Measurements from ENCODE around the gene PHC2.

The PHC2 gene

GRCh38 chr1:33384040-33384812 is 46.7 kb downstream of the PHC2 start:
- DNase-seq = peak; percentile 9

GRCh38 chr1:33383489-33383888 is 47.4 kb downstream of the PHC2 start:
- DNase-seq = no peak

- DNase-seq = no peak
Observed at GRCh38 chr1:33382661-33383415, 48.1 kb downstream of the PHC2 start.

- no peak for DNase-seq
Observed at GRCh38 chr1:33381977-33382376, 48.9 kb downstream of the PHC2 start.

GRCh38 chr1:33380811-33381210 is 50.1 kb downstream of the PHC2 start:
- DNase-seq = no peak

- no peak for DNase-seq
Observed at GRCh38 chr1:33379631-33380354, 51.1 kb downstream of the PHC2 start.

GRCh38 chr1:33378976-33379375 is 51.9 kb downstream of the PHC2 start:
- DNase-seq = no peak

GRCh38 chr1:33378524-33378923 is 52.4 kb downstream of the PHC2 start:
- no peak for DNase-seq

GRCh38 chr1:33377756-33378155 is 53.1 kb downstream of the PHC2 start:
- no peak for DNase-seq

GRCh38 chr1:33377013-33377412 is 53.9 kb downstream of the PHC2 start:
- peak; percentile 32 for DNase-seq

GRCh38 chr1:33375316-33375715 is 55.6 kb downstream of the PHC2 start:
- no peak for DNase-seq

- DNase-seq = no peak
Observed at GRCh38 chr1:33374336-33375105, 56.4 kb downstream of the PHC2 start.

GRCh38 chr1:33373606-33374005 is 57.3 kb downstream of the PHC2 start:
- DNase-seq = no peak

- DNase-seq = no peak
Observed at GRCh38 chr1:33372677-33373076, 58.2 kb downstream of the PHC2 start.

- no peak for DNase-seq
Observed at GRCh38 chr1:33372162-33372561, 58.7 kb downstream of the PHC2 start.

- no peak for DNase-seq
Observed at GRCh38 chr1:33371334-33371733, 59.6 kb downstream of the PHC2 start.

GRCh38 chr1:33370827-33371226 is 60.1 kb downstream of the PHC2 start:
- DNase-seq = no peak

- DNase-seq = no peak
Observed at GRCh38 chr1:33370301-33370700, 60.6 kb downstream of the PHC2 start.

- DNase-seq = no peak
Observed at GRCh38 chr1:33369764-33370163, 61.1 kb downstream of the PHC2 start.

GRCh38 chr1:33369081-33369480 is 61.8 kb downstream of the PHC2 start:
- no peak for DNase-seq

- no peak for DNase-seq
Observed at GRCh38 chr1:33368431-33368830, 62.5 kb downstream of the PHC2 start.

GRCh38 chr1:33367485-33368405 is 63.1 kb downstream of the PHC2 start:
- DNase-seq = peak; percentile 80
